Memory B cell (primary cell): Measurements from ENCODE around the gene VPREB3.

ENCODE experiments used
- ATAC-seq: fragments of 150-1000 bp; cut with Tn5 transposase; 2 replicates; pipeline ENCODE4 v1.10.0; 2021; ENCODE audit warnings: low read depth, mild to moderate bottlenecking, moderate library complexity
- DNase-seq, 2 donors: peaks; one replicate each; pipeline ENCODE4 v3.0.0; 2022; ENCODE audit warnings: low spot score in 2 of 2
- H3K27ac Mint-ChIP-seq: one replicate; pipeline ENCODE4 v1.8.0; 2022; ENCODE audit warnings: mild to moderate bottlenecking, moderate library complexity, mixed read lengths
- H3K27me3 Mint-ChIP-seq: one replicate; pipeline ENCODE4 v1.8.0; 2022; ENCODE audit warnings: mixed read lengths
- H3K36me3 Mint-ChIP-seq: one replicate; pipeline ENCODE4 v1.8.0; 2022; ENCODE audit warnings: mild to moderate bottlenecking, mixed read lengths
- H3K4me1 Mint-ChIP-seq: one replicate; pipeline ENCODE4 v1.8.0; 2022; ENCODE audit warnings: mixed read lengths
- H3K4me3 Mint-ChIP-seq: one replicate; pipeline ENCODE4 v1.8.0; 2022; ENCODE audit warnings: mild to moderate bottlenecking, moderate library complexity, mixed read lengths
- H3K9me3 Mint-ChIP-seq: one replicate; pipeline ENCODE4 v1.8.0; 2022; ENCODE audit warnings: mixed read lengths

Gene VPREB3

DNA sequence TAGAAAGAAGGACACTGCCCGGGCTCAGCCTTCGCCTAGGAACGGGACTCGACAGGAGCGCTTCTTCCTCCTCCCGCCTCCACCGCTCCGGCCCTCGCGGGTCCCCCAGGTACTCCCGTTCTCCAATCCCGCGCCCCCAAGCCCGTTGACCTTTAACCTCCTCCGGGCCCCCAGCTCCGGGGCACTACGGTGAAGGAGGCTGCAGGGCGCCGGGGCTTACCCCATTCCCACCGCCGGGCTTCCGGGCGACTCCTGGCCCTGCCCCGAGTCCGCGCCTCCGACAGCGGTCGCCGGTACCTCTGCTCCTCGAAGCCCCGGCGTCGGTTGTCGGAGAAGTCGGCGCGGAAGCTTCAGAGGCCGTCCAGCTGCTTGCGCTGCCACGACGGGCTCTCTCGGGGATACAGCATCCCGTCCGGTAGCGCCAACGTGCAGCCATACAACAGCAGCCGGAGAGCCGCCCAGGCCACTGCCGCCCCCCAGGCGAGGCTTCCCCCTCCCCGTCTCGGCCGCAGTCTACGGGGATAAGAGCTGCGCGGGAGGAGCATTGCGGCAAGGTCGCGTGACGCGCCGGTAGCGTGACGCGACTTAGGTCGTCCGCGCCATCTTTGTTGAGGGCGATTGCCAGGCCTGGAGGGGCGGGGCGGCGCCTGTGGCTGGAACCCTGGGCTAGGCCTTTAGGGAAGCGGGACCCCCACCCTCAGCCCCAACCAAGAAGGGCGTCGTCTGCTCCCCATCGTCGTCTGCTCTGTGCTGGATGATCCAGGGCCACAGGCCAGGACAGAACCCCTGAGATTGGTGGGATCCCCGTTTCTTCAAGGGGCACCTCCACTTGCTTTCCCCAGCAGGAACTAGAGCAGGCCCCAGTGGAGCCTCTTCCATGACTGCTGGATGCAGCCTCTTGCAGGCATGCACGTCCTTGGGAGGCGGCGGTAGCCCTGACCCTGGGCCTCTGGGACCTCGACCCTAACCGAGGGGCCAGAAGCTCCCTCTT, 37.1 kb downstream of the VPREB3 start:
- H3K27me3 Mint-ChIP-seq = no peaks in the 10 kb centered on the region
- peak overlapping the region; percentile 91 for H3K27ac Mint-ChIP-seq
- peak; percentile 74 to 83 for DNase-seq
- peaks cover 5% of the 10 kb centered on the region for H3K36me3 Mint-ChIP-seq
- ATAC-seq = peak; percentile 94
- H3K4me1 Mint-ChIP-seq = no peaks in the 10 kb centered on the region
- H3K4me3 Mint-ChIP-seq = peak overlapping the region; percentile 89
- no peaks in the 10 kb centered on the region for H3K9me3 Mint-ChIP-seq

GRCh38 chr22:23715806-23716375, 38.3 kb downstream of the VPREB3 start:
- Mint-ChIP-seq H3K4me1 (peaks cover 4% of the 10 kb centered on the region), H3K27ac (no peak overlapping the region), H3K36me3 (peaks cover 9% of the 10 kb centered on the region), H3K9me3 (no peaks in the 10 kb centered on the region), H3K27me3 (no peaks in the 10 kb centered on the region), H3K4me3 (peak overlapping the region; percentile 89)
- DNase-seq (no peak), ATAC-seq (no peak)

GRCh38 chr22:23714596-23715578, 39.3 kb downstream of the VPREB3 start:
- H3K27ac Mint-ChIP-seq = no peak overlapping the region
- no peaks in the 10 kb centered on the region for H3K27me3 Mint-ChIP-seq
- peak overlapping the region; percentile 73 for H3K4me3 Mint-ChIP-seq
- DNase-seq (no peak), ATAC-seq (no peak)
- H3K36me3 Mint-ChIP-seq = peaks cover 16% of the 10 kb centered on the region
- H3K4me1 Mint-ChIP-seq = peaks cover 9% of the 10 kb centered on the region
- no peaks in the 10 kb centered on the region for H3K9me3 Mint-ChIP-seq

DNA sequence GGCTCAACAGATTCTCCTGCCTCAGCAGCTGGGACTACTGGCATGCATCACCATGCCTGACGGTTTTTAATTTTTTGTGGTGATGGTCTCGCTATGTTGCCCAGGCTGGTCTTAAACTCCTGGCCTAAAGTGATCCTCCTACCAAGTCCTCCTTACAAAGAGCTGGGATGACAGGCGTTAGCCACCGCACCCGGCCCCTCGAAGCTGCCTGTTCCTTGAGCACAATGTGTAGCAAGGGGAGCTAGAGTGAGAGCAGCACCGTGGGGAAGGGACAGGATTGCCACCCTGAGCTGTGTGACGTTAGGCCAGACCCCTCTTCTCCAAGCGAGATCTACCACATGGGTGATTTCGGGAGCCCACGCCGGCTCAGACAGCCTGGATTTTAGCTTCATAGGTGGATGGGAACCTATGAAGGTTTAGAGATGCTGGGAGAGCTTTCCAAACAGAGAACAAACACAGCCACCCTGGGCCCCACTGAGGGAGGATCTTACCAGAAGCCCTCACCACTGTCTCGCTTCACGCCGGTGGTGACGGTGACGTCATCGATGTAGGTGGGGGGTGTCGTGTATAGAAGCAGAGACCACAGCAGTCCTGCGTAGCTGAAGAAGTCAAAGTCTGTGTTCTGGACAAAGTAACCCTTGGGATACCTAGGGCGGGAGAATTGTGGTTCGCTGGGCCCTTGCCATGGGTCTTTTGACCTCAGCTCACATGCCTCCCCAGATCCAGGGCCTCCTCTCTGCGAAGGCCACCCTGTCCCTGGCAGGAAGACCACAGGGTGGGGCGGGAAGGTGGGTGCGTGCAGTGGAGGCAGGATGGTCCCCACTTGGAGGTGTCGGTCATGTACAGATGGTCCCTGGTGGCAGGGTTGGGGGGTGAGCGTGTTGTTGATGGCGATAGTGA, 40.3 kb downstream of the VPREB3 start:
- H3K27ac Mint-ChIP-seq = no peak overlapping the region
- peaks cover 22% of the 10 kb centered on the region for H3K36me3 Mint-ChIP-seq
- H3K4me3 Mint-ChIP-seq = no peak overlapping the region
- no peak for DNase-seq
- no peak for ATAC-seq
- H3K4me1 Mint-ChIP-seq = peaks cover 10% of the 10 kb centered on the region
- H3K9me3 Mint-ChIP-seq = no peaks in the 10 kb centered on the region
- H3K27me3 Mint-ChIP-seq = no peaks in the 10 kb centered on the region

DNA sequence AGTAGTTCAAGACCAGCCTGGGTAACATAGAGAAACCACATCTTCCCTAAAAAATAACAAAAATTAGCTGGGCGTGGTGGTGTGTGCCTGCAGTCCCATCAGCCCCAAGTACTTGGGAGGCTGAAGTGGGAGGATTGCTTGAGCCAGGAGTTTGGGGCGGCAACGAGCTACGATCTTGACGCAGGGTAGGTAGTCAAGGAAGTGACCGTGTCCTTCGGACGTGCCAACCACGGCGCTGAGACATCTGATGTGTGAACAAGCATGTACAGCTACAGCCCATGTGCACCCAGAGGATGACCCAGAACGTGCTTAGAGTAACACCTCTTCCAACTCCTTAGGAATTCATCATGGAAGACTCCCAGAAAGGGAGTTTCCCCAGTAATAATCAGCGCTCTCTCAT, 42.0 kb downstream of the VPREB3 start:
- no peak for ATAC-seq
- H3K4me1 Mint-ChIP-seq = peaks cover 11% of the 10 kb centered on the region

DNA sequence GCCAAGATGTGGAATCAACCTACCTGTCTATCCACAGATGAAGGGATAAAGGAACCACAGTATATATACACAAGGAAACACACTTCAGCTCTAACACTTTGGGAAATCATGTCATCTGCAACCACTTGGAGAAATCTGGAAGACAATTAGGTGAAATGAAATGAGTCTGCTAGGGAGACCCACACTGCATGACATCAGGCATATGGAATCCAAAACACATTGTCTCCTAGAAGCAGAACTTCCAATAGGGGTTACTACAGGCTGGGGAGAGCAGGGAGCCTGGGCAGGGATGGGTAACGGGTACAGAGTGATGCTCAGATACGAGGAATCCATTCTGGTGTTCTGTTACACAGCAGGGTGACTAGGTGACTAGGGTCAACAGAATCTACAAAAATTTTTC, 45.1 kb downstream of the VPREB3 start:
- H3K4me1 Mint-ChIP-seq = peaks cover 22% of the 10 kb centered on the region
- no peaks in the 10 kb centered on the region for H3K9me3 Mint-ChIP-seq
- H3K36me3 Mint-ChIP-seq = peaks cover 58% of the 10 kb centered on the region
- ATAC-seq (no peak), DNase-seq (no peak)
- peak overlapping the region; percentile 29 for H3K27ac Mint-ChIP-seq
- H3K27me3 Mint-ChIP-seq = no peaks in the 10 kb centered on the region
- no peak overlapping the region for H3K4me3 Mint-ChIP-seq

More for the DNA sequence above, 42.0 kb downstream of the VPREB3 start:
- DNase-seq = no peak
- H3K9me3 Mint-ChIP-seq = no peaks in the 10 kb centered on the region
- H3K36me3 Mint-ChIP-seq = peaks cover 34% of the 10 kb centered on the region
- no peaks in the 10 kb centered on the region for H3K27me3 Mint-ChIP-seq
- H3K27ac Mint-ChIP-seq = no peak overlapping the region
- H3K4me3 Mint-ChIP-seq = no peak overlapping the region

GRCh38 chr22:23708270-23708669, 46.0 kb downstream of the VPREB3 start:
- Mint-ChIP-seq H3K36me3 (peaks cover 58% of the 10 kb centered on the region), H3K27ac (no peak overlapping the region), H3K27me3 (no peaks in the 10 kb centered on the region), H3K4me3 (no peak overlapping the region), H3K4me1 (peaks cover 26% of the 10 kb centered on the region), H3K9me3 (no peaks in the 10 kb centered on the region)
- DNase-seq (no peak), ATAC-seq (no peak)

DNA sequence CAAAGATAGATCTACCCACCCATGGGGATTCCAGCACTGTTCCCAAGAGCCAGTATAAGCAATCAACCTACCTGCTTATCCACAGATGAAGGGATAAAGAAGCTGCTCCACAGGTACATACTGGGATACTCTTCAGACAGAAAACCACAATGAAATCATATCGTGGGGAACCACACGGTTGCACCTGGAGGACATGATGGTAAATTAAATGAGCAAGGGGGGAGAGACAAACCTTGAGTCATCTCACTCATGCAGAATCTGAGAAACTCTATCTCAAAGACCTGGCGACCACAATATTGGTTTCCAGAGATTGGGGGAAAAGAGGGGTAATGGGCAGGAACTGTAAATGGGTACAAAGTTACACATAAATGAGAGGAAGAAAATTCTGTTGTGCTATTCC, 48.9 kb downstream of the VPREB3 start:
- Mint-ChIP-seq H3K9me3 (no peaks in the 10 kb centered on the region), H3K27ac (peak overlapping the region; percentile 59), H3K4me1 (peaks cover 20% of the 10 kb centered on the region), H3K27me3 (no peaks in the 10 kb centered on the region), H3K36me3 (peaks cover 69% of the 10 kb centered on the region), H3K4me3 (no peak overlapping the region)
- no peak for ATAC-seq
- DNase-seq = no peak

- DNase-seq (no peak), ATAC-seq (no peak)
- Mint-ChIP-seq H3K27me3 (no peaks in the 10 kb centered on the region), H3K4me3 (no peak overlapping the region), H3K9me3 (no peaks in the 10 kb centered on the region), H3K27ac (peak overlapping the region; percentile 59), H3K4me1 (peaks cover 20% of the 10 kb centered on the region), H3K36me3 (peaks cover 70% of the 10 kb centered on the region)
These were observed 49.4 kb downstream of the VPREB3 start for GRCh38 chr22:23704829-23705228.

GRCh38 chr22:23704062-23704461, 50.2 kb downstream of the VPREB3 start:
- Mint-ChIP-seq H3K4me3 (no peak overlapping the region), H3K36me3 (peaks cover 66% of the 10 kb centered on the region), H3K27ac (no peak overlapping the region), H3K27me3 (no peaks in the 10 kb centered on the region), H3K9me3 (no peaks in the 10 kb centered on the region), H3K4me1 (peaks cover 20% of the 10 kb centered on the region)
- no peak for ATAC-seq
- DNase-seq = no peak
